GM21619 (cell line): Measurements from ENCODE around the gene WWP2.
"Not testable (repeated sequence)": the region's sequence is repeated elsewhere in the genome, so short reads cannot be mapped to it uniquely, and the experiment has no call there.

Experiments
- ATAC-seq: cut with Tn5 transposase; IDR thresholded peaks from one replicate; pipeline ENCODE4 v1.9.1; 2021; ENCODE audit not compliant: unreplicated experiment

Gene WWP2

DNA sequence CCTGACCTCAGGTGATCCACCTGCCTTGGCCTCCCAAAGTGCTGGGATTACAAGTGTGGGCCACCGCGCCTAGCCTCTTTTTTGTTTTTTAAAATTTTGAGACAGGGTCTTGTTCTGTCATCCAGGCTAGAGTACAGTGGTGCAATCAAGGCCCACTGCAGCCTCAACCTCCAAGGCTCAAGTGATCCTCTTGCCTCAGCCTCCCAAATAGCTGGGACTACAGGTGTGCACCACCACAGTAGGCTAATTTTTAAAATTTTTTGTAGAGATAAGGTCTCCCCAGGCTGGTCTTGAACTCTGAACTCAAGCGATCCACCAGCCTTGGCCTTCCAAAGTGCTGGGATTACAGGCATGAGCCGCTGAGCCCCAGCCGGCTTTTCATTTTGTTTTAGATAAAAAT is 92.6 kb downstream of the WWP2 start:
- ATAC-seq, result not testable (repeated sequence)

DNA sequence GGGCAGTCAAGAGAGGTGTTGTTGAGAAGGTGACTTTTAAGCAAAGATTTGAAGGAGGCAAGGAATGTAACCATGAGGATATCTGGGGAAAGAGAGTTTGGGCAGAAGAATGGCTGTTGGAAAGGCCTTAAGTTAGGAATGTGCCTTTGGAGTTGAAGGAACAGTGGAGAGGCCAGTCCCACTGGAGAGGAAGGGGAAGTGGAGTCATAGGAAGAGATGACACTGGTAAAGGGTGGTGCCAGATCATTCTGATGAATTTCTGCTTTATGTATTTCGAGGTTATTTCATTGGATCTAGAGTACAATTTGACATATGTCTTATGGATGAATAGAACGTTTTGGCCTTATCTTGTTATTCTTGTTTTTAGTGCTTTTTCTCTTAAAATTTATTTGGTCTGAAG is 93.5 kb downstream of the WWP2 start:
- no peak for ATAC-seq

DNA sequence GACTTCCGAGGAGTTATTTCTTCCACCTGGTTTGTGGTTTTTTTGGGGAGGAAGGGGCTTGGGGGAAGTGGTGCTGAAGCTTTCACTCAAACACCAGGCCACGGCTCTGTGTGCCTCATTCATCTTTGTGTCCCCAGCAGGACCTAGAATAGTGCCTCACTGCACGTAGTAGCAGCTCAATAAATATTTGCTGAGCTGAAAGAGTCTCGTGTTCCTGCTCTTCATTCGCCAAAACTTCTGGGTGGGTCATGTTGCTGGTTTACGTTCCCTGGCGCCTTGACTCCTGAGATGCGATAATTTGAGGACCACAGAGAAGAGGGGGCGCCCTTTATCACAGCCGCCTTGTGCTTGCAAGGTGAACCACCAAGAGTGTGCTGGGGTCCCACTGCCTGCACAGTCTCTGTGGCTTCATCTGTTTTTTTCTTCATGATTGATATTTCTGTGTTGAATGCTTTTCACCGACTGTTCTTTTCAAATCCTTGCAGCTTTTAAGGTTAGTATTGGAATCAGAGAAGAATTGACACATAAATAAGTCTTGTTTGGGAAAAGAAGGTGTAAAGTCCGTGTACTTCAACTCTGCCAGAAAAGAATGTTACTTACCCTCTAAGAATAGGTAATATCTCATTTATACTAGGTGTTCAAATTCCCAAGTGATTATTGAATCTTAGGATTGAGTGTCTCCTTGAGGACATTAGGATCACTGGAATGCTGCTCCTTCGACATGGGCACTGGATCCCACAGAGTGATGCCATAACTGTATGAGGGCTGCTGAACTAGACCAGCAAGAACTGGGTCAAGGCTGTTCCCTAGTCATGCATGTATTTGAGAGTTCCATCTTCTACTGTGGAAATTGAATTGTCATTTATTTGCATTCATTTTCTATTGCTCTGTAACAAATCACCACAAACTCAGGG is 96.3 kb downstream of the WWP2 start:
- no peak for ATAC-seq

DNA sequence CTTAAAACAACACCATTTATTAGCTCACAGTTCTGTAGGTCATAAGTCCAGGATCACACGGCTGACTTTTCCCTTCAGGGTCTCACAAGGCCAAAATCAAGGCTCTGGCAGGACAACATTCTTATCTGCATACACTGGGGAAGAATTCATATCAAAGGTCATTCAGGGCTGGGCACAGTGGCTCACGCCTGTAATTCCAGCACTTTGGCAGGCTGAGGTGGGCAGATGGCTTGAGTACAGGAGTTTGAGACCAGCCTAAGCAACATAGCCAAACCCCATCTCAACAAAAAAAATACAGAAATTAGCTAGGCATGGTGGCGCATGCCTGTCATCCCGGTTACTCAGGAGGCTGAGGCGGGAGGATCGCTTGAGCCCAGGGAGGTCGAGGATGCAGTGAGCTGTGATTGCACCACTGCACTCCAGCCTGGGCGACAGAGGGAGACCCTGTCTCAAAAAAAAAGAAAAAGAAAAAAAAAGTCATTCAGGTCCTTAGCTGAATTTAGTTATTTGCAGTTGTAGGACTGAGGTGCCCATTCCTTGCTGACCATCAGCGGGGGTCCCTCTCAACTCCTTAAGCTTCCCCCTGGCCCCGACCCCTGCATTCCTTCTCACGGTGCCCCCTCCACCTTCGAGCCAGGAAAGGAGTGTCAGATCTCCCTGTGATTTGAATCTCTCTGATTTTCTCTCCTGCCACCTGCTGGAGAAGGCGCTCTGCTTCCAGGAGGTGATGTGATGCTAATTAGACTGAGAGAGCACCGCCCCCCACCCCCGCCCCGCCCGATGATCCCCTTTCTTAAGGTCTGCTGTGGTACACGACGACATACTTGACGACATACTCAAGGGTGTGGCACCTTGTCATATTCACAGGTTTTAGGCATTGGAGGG is 97.2 kb downstream of the WWP2 start:
- ATAC-seq, result no peak

DNA sequence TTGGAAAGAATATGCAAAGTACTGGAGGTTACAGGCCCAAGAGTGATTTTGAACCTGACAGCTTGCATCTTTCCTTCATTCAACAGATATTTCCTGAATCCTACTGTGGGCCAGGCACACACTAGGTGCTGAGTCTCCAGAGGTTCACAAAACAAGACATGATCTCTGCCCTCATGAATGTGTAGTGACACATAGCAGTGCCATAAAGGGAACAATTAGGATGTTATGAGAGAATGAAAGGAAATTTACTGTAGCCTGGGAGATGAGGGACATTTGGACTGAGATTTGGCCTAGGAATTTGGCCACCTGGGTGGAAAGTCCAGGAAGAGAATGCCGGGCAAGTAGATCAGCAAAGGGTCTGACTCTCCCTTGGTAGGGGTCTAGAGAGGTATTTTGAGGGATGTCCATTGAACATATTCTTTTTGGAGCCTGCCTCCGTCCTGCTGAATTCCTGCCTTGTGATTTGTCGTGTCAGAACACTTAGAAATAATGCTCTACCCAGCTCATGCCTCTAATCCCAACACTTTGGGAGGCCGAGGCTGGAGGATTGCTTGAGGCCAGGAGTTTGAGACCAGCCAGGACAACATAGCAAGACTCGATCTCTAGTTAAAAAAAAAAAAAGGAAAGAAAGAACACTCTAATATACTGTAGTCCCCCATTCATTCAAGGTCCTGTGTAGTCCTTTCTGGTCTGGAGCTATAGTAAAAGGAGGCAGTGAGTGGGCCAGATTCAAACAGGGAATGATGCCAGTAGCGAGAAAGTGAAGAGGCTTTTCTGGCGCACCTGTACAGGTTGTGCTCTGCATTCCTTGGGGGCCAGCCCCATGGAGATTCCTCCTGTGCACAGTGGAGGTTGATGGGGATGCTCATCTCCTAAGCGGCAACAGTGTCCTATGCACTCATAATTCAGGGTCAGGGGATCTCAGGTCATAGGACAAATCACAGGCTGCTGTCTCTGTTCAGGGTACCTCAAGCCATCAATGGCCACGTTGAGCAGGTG is 98.4 kb downstream of the WWP2 start:
- ATAC-seq, result no peak

DNA sequence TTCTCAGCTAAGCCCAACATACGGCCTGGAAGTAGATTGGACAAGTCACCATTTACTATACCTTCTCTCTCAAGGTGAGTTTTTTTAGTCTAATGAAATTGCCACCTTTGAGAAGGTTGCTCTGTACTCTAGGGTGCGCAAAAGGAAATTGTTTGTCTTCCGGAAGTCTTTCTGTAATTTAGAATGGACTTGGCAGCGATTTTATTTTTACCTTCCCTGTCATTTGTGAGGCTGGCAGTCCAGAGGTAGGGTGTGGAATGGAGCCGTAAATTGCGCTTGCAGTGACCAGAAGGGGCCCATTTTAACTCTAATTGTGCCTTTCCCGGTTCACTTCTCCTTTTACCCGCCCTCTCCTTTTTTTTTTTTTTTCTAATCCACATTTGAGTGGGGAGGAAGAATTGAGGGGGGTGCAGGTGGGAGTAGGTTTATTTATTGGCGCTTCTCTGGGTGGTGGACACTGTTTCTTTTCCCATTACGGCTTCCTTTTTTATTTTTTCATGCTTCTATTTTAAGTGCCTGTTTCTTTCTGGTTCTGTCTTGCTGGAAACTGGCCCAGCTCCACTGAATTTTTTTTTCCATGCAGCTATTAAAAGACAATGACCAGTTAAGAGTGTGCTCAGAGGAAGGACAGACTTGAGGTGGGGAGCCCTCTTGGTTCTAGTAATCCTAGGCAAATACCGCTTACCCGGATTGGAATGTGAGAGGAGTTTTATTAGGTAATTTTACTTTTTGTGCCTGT is 99.3 kb downstream of the WWP2 start:
- ATAC-seq, result no peak

DNA sequence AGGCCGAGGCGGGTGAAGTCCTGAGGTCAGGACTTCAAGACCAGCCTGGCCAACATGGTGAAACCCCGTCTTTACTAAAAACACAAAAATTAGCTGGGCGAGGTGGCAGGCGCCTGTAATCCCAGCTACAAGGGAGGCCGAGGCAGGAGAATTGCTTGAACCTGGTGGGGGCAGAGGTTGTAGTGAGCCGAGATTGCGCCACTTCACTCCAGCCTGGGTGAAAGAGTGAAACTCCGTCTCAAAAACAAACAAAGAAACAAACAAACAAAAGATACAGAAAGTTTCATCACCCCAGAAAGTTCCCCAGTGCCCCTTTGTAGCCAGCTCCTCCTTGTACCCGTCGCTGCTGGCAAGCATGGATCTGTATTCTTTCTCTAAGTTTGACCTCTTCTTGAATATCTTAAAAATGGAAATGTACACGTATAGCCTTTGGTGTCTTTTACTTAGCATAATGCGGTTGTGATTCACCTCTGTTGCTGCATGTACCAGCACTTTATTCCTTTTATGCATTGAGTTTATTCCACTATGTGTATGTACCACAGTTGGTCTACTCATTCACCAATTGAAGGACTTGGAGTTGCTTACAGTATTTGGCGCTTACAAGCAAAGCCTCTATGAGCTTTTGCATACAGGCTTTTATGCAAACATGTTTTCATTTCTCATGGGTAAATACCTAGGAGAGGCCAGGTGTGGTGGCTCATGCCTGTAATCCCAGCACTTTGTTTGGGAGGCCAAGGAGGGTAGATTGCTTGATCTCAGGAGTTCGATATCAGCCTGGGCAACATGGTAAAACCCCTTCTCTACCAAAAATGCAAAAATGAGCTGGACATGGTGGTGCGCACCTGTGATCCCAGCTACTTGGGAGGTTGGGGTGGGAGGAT is 101.5 kb downstream of the WWP2 start:
- no peak for ATAC-seq

DNA sequence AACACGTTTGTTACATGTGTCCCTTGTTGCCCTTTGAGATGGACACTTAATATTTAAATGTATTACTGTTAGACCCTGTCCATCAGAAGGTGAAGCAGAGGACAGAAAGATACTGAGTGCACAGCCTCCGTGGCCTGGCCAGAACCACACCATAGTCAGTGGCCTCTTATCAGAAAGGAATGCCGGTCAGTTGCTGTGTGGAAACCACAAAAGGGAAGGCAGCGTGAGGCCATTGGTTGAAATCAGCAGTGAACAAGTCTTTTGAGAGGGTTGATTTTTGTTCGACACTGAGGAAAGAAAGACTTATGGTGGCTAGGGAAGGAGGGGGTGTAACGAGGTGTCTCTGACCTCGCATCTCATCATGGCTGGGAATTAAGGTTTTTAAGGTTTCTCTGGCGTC is 103.6 kb downstream of the WWP2 start:
- no peak for ATAC-seq

DNA sequence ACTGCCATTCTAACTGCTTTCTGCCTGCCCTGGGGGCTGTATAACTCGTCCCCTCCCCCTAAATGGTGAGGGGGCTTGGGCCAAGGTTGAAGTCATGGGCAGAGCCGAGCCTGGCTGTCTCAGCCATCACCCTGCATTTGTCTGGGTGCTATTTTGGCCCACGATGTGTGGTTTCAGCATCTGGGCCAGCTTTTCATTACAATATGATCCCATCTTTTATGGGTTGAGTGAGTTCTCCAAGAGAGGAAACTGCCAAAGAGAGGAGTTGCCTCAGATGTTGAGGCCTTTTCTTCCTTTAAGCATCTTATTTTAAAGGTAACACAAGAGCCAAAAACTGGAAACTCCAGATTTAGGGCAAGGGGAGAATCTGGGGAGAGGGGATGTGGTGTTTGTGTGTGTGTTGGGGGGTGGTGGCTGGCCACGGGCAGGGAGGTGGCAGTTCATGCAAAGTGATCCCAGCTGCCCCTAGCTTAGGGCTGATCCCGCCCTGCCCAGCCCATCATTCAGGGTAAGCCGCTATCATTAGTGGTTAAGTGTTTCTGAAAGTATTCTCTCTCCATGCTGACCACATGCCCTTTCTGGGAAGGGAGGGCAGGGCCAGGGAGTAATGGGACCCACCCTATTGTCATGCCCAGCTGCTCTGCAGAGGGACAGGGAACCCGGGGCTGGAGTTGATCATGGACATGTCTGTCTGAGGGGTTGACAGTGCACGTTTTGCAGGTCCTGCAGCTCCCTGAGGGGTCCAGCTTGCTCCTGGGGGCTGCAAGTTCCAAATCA is 105.8 kb downstream of the WWP2 start:
- no peak for ATAC-seq

DNA sequence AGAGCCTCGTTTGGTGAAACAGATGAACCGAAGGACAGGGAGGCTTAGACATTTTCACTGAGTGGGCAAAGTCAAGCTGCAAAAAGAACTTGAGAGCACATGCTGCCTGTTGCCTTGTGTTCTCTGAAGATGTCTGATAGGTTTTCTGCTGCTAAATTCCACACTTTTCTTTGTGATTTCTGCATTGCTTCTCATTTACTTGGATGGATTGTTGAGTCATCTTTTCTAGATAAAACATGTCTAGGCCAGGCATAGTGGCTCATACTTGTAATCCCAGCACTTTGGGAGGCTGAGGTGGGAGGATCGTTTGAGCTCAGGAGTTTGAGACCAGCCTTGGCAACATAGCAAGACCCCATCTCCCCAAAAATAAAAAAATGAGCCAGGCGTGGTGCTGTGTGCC is 108.6 kb downstream of the WWP2 start:
- ATAC-seq, result no peak

DNA sequence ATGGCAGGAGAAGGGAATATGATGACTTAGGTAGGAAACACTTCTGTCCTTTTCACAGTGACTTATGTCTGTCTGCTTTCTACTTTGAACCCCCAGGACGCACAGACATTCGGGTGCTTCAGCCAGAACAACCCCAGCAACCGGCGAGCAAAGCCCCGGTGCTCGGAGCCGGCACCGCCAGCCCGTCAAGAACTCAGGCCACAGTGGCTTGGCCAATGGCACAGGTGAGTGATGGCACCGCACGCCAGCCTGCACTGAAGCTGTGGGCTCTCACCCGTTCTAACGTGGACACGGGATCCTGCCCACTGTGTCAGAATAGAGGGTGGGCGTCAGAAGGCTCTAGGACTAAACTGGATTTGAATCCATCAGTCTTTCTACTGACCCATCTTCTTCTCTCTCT is 109.6 kb downstream of the WWP2 start:
- ATAC-seq, result no peak

DNA sequence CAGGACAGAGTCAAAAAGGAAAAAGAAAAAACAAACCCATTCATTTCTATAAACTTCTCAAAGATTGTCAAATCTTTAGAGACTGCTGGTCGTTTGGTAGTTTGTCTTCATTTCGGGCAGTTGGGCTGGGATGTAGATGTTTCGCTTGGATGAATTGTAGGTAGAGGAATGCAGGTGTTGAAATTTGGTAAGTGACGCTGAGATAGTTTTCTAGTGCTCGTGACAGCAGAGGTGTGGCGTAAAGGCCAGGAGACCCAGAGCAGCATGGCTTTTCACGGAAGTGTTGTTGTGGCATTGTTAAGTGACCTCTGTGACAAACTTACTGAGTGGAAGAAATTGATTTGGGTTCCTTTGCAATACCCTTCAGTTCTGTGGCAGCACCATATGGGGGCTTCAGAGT is 110.8 kb downstream of the WWP2 start:
- ATAC-seq, result no peak

DNA sequence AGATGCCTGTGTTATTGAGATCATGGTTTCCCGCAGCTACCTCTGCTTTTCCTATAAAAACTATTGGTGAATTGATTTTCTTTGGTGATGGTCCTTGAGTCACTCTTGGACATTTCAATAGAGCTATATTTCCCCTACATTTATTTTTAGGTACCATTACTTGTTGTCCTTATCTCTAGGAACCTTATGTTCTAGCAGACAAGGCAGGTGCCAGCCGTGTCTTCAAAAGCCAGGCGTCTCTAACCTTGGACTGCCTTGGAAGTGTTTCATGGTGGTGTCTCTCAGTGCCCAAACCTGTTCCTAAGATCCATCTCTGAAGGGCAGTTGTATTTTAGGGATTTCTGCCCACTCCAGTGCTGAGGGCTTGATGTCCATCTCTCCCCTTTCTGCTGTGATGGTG is 111.7 kb downstream of the WWP2 start:
- ATAC-seq, result no peak

DNA sequence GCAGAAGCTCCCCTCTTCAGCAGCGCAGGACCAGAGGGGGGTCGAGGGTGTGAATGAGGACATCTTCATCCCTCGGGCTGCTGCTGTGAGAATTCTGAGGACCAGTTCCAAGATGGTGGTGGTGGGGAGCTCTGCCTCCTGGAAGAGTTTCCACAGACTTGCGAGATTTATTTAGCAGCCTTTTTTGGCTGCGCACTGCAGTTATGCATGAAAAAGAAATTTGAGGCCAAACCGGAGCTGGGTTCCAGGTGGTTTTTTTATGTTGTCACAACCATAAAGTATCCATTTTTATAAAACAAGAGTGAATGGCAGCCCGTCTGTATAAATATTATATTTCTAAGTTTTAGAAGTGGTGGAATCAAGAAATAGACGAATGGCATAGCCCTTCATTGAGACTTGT is 112.1 kb downstream of the WWP2 start:
- no peak for ATAC-seq

DNA sequence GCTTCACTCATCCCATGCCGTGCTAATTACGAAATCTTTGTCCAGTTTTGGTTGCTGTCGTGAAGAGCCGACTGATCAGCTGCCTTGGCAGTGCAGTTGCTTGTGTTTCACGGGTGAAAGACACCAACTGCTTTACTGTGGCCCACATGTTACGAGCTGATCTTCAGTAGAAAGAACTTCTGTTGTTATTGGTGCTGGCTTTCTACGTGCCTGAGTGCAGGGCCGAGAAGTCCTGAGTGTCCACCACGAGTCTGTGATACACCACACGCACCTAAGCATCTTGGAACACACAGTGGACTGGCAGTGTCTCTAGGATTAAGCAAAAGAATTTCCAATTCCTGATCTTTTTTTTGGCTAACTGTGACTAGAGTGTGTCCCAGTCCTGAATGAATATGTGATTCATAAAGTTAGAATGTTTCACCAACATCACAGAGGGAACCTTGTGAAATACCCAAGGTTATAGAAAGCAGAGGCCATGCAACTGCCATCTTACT is 118.6 kb downstream of the WWP2 start:
- no peak for ATAC-seq

DNA sequence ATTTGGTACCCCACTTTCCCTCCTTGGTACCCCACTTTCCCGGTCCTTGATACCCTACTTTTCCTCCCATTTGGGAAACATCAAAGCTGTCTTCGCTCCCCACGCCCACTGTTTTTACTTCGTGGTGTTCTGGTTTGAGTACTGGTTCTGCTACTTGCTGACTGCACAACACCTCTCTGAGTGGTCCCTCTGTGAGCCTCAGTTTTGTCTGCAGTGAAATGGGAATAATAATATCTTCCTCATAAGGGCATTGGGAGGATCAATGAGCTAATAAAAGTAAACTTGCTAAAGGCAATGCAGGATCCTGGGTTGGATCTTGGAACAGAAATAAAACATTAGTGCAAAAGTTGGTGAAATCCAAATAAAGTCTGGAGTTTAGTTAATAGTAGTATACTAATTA is 119.0 kb downstream of the WWP2 start:
- no peak for ATAC-seq

DNA sequence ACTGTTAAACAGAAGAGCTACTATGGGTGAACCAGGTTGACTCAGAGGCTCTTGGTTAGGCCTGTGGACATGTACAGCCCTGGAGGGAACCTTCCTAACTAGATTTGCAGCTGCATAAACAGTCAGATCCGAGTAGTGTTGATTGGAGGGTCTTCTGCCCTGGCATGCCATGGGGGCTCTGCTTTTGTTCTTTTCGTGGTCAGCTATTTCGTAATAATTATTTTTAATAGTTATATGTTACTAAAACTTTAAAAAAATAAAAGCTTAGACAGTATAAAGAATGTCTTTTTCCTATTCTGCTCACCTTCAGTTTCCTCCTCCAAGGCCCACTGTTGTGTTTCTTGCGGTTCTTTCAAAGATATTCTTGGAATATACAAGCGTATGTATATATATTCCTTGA is 121.6 kb downstream of the WWP2 start:
- ATAC-seq, result no peak

DNA sequence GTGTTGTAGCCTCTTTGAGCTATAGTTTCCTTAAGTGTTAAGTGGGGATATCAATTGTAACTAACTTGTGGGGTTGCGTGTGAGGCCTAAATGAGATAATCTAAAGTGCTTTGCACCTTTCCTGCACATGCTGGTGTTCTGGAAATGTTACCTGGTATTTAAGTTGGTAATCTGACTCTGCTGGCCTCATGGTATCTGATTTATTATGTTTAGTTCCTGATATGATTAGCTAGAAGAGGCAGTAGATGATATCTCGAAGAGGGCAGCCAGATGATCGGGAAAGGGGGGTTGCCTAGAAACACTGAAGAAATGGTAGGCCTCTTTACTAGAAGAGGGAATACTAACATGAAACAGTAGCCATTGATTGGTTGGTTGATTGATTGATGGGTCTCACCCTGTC is 123.6 kb downstream of the WWP2 start:
- no peak for ATAC-seq
